Stimulated activated CD8-positive, alpha-beta memory T cell treated with anti-CD3 and anti-CD28 coated beads, Interleukin-2, amount 100 ng/mL, for 1 hour (primary cell): ENCODE results near the gene DTNB.
"Not testable (repeated sequence)": the region's sequence is repeated elsewhere in the genome, so short reads cannot be mapped to it uniquely, and the experiment has no call there.

ENCODE experiments used
- DNase-seq, 2 donors: peaks; one replicate each; pipeline ENCODE4 v3.0.0-alpha.2; 2020; ENCODE audit warnings: low read depth in 2 of 2

Gene DTNB

GRCh38 chr2:25546852-25547251 is 126.5 kb downstream of the DTNB start:
- no peak for DNase-seq

- no peak for DNase-seq
Observed at GRCh38 chr2:25545899-25546298, 127.5 kb downstream of the DTNB start.

GRCh38 chr2:25544445-25544844 is 128.9 kb downstream of the DTNB start:
- DNase-seq: no peak

- DNase-seq: no peak
Observed at GRCh38 chr2:25543939-25544338, 129.4 kb downstream of the DTNB start.

- DNase-seq: no peak
Observed at GRCh38 chr2:25541378-25541777, 132.0 kb downstream of the DTNB start.

- no peak for DNase-seq
Observed at GRCh38 chr2:25539136-25539535, 134.2 kb downstream of the DTNB start.

- no peak for DNase-seq
Observed at GRCh38 chr2:25537526-25537925, 135.9 kb downstream of the DTNB start.

- not testable (repeated sequence) for DNase-seq
Observed at GRCh38 chr2:25535411-25536289, 137.7 kb downstream of the DTNB start.

- not testable (repeated sequence) for DNase-seq
Observed at GRCh38 chr2:25534937-25535336, 138.4 kb downstream of the DTNB start.

- DNase-seq: no peak
Observed at GRCh38 chr2:25534455-25534854, 138.9 kb downstream of the DTNB start.

GRCh38 chr2:25533771-25534170 is 139.6 kb downstream of the DTNB start:
- DNase-seq: not testable (repeated sequence)

GRCh38 chr2:25532521-25532920 is 140.9 kb downstream of the DTNB start:
- no peak for DNase-seq

GRCh38 chr2:25529034-25529433 is 144.3 kb downstream of the DTNB start:
- DNase-seq: no peak

GRCh38 chr2:25528173-25528572 is 145.2 kb downstream of the DTNB start:
- DNase-seq: no peak

GRCh38 chr2:25524507-25524906 is 148.9 kb downstream of the DTNB start:
- DNase-seq: no peak

GRCh38 chr2:25523060-25523459 is 150.3 kb downstream of the DTNB start:
- no peak for DNase-seq

- no peak for DNase-seq
Observed at GRCh38 chr2:25521665-25522387, 151.6 kb downstream of the DTNB start.

GRCh38 chr2:25521126-25521525 is 152.3 kb downstream of the DTNB start:
- DNase-seq: no peak

GRCh38 chr2:25517701-25518100 is 155.7 kb downstream of the DTNB start:
- no peak for DNase-seq

- DNase-seq: no peak
Observed at GRCh38 chr2:25514043-25514637, 159.2 kb downstream of the DTNB start.

- DNase-seq: no peak
Observed at GRCh38 chr2:25512707-25513106, 160.7 kb downstream of the DTNB start.

GRCh38 chr2:25506226-25506625 is 167.2 kb downstream of the DTNB start:
- DNase-seq: no peak

GRCh38 chr2:25505622-25506021 is 167.8 kb downstream of the DTNB start:
- DNase-seq: no peak
